NCI-H146 treated with DMSO at 0.1 percent for 48 hours (cell line): ENCODE data around the gene CCDC17.

Experiments
- DNase-seq: peaks from one replicate; lab custom pipeline; 2025; ENCODE audit not compliant: unreplicated experiment; lab: John Stamatoyannopoulos, UW

The CCDC17 gene

DNA sequence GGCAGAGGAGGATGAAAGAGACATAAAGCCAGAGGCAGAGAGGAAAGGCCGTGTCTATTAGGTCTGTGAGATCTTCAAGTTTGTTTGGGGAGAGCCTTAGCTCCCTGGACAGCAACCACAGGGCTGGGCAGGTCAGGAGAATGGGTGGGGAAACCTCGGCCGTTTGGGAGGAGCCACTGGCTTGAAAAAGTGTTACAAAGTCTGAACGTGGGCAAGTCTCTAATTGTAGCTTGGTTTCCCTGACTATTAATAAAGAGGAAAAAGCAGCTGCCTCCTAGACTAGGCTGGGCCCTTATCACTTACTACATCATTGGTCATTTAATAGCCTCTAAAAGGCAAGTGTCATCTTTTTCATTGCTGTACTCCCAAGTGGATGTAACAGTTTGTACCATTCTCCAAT lies at the start of gene CCDC17:
Gene CCDC17, minus strand, starts transcription at position 83 of the 400 bp plus-strand sequence. CDS start 145 bp downstream, outside the sequence.
- no peak for DNase-seq

DNA sequence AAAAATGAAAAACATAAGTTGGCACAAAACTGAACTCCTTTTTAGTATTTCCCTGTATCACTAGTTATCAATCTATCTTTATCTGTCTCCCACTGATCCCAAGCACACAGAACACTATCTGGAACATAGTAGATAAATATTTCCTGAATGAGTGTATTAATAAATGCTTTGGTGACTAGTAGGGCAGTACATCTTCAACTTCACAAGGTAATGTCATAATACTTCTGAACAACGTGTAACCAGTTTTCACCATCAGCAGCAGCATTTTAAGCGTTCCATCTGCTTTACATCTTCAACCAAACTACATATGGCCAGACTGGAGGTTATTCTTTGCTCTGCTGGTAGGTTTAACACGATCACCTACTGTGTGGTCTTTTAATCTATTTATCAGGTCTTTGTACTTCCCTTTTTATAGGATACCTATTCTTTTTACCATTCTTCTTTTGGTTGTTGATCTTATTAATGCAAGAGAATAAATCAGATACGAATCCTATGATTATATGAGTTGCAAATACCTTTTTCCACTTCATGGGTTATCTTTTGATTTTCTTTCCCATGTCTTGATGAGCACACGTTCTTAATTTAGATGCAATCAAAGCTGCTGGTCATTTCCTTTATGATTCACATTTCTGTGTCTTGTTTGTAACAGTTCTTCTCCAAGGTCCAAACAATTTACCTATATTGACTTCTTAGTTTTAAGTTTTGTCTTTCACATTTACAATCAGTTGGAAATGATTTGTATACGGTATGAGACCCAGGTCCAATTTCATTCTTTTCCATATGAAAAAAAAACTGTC lies 46.2 kb upstream of the CCDC17 start:
- DNase-seq, result no peak

DNA sequence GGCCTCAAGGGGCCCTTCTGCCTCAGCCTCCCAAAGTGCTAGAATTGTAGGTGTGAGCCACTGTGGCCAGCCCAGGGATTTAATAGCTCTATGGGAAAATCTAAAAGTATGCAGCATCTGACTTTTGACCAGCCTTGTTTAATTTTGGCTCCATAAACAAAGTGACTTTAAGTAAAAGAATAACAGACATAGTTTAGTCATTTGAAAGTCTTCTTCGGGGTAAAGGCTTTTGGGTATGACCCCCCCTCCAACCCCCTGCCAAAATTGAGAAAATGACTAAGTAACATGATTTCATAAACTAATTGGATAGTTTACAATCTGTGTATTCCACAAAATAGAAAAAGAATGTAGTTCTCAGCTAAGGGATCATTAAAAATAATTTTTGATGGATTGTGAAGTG lies 45.5 kb upstream of the CCDC17 start:
- no peak for DNase-seq

DNA sequence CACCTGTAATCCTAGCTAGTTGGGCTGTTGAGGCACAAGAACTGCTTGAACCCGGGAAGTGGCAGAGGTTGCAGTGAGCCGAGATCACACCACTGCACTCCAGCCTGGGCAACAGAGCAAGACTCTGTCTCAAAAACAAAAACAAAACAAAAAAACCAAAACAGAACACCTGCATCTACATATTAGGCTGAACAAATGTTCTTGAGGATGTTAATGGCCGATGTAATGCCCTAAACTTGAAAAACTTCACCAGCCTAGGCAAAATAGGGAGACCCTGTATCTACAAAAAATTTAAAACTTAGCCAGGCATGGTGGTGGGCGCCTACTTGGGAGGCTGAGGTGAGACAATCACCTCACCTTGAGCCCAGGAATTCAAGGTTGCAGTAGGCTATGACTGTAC lies 44.7 kb upstream of the CCDC17 start:
- no peak for DNase-seq

DNA sequence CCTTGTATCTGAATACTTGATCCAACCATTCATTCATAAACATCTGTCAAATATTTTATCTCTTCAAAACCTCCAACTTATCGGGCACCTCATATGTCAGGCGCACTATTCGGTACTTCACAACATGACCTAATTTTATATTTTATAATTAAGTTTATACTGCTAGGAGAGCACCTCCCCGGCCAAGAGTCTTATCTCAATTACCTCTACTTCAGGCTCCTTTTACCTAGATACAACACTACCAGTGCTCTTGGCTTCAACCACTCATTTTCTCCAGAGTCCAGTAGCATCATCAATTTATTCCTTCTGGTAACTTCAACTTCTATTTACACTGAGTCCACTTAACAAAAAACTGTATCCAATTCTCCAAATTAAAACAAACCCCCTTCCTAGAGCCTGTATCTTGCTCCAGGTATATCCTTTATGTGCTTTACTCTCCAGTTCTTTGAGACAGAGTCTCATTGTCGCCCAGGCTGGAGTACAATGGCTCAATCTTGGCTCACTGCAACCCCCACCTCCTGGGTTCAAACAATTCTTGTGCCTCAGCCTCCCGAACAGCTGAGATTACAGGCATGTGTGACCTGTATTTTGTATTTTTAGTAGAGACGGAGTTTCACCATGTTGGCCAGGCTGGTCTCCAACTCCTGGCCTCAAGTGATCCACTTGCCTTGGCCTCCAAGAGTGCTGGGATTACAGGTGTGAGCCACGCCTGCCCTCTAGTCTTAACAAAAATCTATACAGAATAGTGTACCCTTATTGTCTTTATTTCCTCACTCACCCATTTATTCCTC lies 43.7 kb upstream of the CCDC17 start:
- no peak for DNase-seq

DNA sequence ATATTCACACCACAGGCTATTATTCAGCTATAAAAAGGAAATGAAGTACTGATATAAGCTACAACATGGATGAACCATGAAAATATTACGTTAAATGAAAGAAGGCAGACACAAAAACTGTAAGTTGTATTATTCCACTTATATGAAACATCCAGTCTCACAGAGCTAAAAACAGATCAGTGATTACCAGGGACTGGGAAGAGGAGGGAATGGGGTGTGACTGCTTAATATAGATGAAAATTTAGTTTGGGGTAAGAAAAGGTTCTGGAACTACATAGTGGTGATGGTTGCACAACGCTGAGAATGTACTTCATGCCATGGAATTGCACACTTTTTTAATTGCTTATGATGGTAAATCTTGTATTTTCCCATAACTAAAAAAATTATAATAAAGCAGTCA lies 43.0 kb upstream of the CCDC17 start:
- DNase-seq, result no peak

DNA sequence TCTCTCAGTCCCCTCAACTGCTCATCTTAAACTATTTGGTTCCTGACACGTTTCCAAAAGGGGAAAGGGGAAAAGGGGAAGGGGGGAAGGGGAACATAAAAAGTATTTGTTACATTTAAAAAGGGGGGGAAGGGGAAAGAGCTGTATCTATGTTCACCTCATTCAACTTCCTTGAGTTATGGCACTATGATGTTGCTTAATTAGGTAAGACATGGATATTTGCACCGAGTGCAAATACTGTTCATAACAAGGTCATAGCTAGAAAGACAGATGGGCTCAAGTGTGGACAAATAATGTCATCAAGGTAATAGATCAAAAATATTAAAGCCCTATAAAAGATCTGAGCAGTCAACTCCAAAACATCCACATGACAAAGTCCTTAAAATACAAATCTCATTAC lies 36.5 kb upstream of the CCDC17 start:
- no peak for DNase-seq

DNA sequence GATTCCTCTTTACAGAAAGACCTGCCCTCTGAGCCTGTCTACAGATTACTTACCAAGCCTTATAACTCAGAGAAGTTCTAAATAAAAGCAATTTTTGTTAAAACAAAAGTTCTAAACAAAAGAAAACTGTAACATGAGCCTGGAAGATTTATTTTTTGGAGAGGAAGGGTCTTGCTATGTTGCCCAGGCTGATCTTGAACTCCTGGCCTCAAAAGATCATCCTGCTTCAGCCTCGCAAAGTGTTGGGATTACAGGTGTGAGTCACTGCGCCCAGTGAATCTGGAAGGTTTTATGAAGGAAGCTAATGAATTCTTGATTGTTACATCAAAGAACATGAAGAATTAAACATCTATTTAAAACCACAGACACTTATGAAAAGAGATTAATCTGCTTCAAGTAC lies 35.4 kb upstream of the CCDC17 start:
- no peak for DNase-seq

DNA sequence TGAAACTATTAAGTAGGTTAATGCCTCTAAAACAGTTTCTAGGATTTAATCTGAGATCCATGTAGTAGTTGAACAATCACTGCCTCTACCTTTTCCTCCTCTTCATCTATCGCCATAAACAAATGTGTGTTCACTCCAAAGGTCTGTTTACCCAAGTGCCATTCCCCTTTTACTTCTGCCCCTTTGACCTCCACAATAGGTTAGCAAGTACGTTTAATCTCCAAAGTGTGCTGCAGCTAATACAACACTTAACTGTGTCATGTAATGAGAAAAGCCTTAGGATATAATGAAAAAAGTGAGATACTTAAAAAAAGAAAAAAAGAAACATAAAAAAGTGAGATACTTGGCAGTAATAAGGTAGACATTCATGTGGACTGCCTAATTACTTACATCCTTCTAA lies 34.3 kb upstream of the CCDC17 start:
- DNase-seq, result no peak

DNA sequence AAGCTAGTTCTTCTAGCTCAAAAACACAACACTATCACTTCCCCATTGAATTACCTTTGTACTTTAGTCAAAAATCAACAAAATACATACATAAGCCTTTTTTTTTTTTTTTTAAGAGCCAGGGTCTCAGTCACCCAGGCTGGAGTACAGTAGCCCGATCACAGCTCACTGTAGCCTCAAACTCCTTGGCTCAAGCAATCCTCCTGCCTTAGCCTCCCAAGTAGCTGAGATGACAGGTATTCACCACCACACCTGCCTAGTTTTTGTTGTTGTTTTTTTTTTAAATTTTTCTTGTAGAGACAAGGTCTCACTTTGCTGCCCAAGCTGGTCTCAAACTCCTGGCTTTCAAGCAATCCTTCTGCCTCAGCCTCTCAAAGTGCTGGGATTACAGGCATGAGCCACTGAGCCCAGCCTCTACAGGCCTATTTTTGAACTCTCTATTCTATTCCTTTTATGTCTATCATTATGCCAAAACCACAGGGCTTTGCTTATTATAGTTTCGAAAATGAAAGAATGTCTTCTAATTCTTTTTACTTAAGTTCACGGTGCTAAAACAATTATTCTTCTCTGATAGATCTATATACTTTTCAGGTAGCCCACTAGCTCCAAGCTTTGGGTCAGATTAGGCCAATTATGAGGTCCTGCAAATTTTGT lies 32.8 kb upstream of the CCDC17 start:
- no peak for DNase-seq

DNA sequence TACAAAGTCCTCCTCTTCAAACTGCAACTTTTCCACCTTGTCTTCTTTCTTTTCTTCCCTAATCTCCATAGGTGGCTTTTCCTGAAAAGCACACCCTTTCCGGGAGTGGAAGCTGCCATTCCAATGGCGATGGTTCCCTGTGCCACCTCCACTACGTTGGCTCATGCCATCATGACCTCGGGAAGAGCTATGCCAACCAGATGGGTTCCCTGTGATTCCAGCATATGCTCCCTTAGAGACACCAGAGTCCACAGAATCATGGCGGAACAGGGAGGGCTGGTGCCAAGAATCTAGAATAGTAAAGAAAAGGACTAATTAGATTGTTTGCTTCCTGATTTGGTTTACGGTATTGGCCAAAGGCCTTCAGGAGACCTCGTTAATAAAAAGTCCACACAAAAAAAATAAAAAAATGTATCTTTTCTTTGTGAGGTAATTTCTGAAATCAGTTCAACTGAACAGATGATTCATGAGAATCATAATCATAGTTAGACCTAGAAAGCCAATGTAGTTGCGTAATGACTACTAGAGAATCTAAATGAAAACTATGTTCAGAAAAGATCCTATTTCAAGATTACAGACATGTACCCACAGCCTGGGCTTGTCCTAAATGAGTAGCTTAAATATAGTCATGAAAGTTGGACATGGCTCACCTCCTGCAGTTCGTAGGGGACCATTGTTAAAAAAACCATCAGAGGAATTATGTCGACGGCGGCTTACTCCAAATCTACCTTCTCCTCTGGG lies 30.9 kb upstream of the CCDC17 start:
- no peak for DNase-seq

DNA sequence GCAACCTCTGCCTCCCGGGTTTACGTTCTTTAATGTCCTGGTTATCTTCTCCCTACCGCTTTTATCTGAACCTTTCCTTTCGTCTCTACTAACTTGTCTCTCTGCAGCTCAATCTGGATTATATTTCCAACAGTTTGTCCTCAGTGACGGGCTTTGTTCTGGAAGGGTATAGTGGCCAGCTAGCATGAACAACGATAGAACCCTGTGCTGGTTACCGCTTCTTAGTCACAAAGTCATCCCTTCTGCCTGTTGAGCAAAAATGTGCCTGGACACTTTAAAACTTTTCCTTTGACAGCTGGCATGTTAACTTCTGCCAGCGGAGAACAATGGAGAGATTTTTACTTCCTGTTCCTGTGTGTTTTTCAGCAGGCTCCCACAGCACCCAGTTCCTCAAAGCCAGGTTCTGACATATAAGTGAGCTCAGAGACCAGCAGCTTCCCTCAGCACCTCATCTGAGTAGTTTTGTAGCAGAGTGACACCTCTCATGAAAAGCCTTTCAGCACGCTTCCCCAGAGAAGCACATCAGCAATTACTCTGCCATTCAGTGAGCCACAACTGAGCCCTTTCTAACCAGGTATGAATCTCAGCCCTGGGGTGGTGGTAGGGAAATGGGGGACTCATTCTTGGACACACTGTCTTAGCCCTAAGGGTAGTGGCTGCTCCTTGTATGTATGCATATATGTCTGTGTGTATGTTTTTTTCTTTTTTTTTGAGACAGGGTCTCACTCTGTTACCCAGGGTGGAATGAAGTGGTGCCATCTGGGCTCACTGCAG lies 23.6 kb upstream of the CCDC17 start:
- no peak for DNase-seq

DNA sequence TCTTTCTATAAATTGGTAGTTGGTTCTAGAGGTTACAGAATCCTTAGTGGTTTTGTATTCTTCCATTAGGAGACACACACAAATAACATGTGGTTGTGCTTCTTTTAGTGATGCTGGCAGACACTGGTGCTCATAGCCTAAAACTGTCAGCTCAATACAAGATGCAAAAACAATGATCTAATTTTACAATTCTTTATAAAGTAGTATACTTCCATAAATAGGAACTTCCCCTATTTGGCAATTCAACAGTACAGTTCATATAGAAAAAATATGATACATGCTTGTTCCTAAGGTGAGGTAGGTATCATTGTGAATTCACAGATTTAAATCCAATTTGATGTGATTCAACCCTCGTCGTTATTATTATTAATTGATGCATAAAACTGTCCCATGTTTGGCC lies 20.8 kb upstream of the CCDC17 start:
- DNase-seq, result no peak

DNA sequence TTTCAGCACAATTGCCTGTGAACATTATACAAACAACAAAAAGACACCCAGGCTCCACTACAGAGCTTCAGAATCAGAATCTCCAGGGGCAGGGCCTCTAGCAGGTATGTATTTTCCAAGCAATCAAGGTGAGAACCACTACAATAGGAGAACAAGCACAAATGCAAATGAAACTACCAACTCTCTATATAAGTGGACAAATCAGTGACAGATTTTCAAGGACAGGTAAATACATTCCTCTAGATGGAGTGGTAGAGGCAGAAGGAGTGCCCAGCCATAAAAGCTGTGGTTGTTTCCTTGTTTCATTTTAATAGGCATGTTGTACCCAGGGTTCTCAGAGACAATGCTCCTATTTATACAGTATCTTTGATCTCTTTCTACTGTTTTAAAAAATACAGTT lies 20.1 kb upstream of the CCDC17 start:
- DNase-seq, result no peak

DNA sequence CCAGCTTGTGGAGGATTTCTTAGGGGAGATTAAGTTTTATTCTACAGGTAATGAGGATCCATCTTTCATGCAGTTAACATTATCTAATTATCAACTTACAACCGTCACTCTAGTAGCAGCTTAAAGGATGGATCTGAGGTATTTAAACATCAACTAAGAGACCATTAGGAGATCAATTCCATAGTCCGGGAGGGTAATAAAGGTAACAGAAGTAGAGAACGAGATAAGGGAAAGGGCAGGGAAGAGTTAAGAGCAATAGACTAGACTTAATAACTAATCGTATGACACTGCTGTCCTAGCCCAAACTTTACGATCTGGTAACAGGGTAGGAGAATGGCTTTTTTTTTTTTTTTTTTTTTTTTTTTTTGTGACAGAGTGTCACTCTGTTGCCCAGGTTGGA lies 19.5 kb upstream of the CCDC17 start:
- DNase-seq, result no peak

DNA sequence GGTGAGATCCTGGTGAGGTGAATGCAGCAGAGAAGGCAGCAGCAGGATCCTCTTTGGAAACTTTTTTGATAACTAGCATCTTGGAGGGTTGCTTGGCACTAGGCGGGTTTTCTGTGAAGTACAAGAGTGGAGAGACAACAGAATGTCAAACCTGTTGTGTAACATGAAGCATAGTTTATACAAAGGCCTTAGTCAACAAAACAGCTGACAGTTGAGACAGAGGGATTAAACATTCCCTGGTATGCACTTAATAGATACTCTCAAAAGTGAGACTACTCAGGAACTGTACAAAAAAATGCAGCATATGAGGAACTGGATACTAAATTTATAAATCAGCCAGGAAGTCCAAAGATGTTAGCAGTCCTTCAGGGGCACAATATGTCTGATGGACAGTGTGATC lies 16.4 kb upstream of the CCDC17 start:
- DNase-seq, result no peak

DNA sequence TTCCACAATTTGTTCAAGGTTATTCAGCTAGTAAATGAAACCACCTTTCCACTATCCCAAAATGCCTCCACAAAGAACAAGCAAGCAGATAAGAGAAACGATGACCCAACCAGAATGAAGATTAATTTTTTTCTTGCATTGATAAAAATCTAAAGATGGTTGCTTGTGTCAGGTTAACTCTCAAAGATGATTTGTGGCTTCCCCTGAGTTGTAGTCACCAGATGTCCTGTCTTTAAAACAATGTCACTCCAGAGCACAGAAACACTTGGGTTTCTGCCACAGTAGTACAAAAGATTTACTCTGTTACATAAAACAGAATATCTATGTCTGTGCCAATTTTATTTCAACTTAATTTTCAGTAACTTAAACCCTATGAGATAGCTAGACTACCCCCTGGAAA lies 11.4 kb upstream of the CCDC17 start:
- no peak for DNase-seq

DNA sequence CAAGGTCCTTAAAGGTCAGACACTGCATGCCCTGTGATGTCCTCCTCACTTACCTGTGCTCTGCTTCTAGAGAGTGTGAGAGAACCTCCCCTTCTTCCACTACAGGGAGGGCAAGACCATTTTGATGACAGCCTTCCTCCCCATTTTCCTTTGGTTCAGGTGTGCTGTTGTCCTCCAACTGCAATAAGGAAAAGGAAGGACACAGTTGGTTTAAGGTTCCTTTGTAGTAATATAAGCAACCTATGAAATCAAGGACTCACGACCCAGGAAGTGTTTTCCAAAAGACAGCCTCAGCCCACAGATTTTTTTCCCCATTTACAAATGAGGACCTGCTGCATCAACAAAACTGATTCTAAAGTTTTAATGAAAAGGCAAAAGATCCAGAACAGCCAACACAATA lies 6.6 kb upstream of the CCDC17 start:
- no peak for DNase-seq

DNA sequence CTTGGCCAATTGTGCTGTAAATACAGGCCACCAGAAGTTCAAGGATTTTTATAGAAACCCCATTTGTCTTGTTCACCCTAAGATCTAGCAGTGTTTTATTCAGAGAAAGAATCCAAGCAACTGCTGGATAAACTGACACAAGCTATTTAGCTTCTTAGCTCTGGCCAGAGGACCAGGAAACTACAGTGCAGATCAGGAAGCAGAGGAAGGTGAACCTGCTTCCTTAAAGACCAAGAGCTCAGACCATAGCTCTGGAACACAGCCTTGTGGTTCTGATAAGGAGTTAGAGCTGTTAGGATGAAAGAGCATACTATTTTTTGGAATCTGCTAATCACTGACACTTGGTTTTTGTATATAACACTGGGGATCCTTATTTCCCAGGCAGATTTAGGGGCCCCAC lies 5.2 kb upstream of the CCDC17 start:
- DNase-seq, result no peak

DNA sequence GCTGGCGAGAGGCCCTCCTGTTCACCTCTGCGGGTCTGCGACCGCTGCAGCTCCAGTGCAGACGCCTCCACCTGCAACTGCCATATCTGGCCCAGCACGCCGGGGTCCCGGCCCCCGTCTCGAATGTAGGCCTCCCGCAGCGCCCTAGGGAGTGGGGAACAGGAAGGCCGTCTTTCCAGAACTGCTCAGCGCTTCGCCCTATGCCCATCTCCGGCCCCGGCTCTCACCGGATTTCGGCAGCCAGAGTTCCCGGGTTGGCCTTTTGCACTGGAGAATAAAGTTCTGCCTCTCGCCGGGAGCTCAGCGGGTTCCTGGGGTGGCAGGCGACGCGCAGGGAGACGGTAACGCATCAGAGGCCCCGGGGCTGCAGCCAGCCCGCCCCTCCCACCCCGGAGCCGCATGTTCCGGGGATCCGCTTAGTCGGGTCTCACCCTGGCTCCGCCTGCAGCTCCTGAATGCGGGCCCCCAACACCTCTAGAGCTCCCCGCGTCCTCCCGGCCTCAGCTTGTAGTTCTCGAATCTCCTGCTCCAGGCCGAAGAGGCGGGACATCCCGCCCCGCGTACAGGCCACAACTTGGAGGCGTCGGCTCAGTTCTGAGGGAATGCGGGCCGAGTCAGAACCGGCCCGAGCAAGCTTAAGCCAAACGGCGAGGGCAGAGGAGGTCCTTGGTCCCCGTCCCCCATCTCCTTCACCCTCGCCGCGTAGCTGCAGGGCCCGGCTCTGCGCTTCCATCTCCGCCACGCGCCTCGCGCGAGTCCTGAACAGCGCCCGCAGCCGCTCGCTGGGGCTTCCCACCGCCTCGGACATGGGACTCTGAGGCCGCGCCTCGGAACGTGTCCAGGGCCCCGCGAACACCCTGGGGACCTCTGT lies 1.1 kb downstream of the CCDC17 start:
- DNase-seq, result no peak
